Measurements from ENCODE around the gene HACD2.

HACD2 gene, protein sequence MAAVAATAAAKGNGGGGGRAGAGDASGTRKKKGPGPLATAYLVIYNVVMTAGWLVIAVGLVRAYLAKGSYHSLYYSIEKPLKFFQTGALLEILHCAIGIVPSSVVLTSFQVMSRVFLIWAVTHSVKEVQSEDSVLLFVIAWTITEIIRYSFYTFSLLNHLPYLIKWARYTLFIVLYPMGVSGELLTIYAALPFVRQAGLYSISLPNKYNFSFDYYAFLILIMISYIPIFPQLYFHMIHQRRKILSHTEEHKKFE

DNA sequence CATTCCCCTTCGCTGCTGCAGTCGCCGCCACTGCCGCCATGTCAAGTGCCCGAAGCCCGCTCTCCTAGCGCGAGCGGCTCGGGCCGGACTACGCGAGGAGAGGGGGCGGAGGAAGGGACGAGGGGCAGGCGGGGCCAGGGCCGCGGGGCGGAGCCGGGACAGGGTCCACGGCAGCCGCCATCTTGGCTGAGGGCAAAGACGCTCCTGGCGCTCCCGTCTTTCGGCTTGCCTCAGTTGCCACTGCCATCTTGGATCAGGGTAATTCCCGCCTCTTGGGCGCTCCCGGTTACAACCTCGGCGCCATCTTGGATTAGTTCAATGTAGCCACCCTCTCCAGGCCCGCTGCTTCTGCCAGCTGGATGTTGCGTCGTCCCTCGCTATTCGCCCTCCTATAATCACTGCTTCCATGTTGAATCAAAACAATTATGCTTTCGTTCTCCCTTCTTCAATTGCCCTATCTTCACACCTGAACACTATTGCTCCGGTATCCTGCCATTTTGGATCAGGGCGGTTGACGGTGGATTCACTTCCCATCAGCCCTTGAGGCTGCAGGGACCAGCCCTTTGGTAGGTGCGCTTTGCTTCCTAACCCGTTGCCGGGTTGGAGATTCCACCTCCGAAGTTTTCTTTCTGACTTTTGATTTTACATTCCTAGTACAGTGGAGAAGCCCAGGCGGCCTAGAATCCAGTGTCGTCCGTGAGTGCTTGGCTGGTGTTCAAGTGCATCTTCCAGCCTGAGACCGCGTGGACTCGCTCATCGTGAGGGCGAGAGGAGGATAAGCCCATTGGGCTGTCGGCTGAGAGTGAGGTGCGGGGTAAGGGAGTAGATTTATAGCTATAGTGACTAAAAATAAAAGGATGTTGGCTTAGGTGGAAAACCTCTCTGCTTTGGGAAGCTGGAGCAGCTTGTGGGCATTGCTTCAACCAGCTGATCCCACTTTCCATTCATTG lies at the start of gene HACD2:
Gene HACD2 (minus strand): TSS at position 66 of the 950 bp plus-strand sequence. CDS start 26 bp downstream, at position 40.
- TF ChIP-seq, protein P1, sequence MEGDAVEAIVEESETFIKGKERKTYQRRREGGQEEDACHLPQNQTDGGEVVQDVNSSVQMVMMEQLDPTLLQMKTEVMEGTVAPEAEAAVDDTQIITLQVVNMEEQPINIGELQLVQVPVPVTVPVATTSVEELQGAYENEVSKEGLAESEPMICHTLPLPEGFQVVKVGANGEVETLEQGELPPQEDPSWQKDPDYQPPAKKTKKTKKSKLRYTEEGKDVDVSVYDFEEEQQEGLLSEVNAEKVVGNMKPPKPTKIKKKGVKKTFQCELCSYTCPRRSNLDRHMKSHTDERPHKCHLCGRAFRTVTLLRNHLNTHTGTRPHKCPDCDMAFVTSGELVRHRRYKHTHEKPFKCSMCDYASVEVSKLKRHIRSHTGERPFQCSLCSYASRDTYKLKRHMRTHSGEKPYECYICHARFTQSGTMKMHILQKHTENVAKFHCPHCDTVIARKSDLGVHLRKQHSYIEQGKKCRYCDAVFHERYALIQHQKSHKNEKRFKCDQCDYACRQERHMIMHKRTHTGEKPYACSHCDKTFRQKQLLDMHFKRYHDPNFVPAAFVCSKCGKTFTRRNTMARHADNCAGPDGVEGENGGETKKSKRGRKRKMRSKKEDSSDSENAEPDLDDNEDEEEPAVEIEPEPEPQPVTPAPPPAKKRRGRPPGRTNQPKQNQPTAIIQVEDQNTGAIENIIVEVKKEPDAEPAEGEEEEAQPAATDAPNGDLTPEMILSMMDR (IDR thresholded peaks at IDR 0.05) = no peak

DNA sequence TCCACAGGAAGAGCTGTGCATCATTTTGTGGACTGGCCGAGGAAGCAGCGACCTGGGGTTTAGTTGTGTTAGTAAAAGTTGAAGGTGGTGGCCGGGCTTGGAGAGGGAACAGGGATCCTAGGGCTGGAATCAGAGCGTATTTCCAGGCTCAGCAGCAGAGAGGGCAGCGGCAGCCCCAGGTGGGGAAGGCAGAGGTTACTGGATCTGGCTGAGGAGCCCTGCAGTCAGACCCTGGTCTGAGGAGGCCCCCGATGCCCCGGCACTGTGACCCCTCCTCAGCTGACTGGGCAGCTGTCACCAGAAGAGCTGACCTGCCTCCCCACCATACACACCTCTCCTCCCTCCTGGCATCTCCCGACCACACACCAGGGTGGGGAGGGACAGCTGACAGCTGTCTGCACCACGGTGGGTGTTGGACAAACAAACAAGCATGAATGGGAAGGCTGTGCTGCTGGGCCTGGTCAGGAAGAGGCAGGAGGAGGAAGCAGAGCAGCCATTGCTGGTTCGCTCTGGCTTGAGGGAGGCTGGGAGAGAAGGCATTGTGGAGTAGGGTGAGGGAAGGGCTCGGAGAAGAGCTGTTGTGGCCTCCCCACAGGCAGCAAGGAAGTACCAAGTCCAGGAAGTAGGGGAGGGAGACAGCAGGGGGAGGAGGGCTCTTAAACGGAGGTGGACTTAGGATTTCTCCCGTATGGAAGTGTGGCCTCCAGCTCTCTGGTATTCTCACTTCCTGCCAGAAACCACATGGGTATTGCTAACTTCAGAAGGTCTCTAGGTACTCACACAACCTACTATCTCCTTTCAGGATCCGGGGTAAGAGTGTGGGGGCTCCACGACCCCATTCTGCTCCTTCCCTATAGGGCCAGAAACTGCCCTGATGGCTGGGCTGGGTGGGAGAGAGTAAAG lies 49.5 kb upstream of the HACD2 start:
- TF ChIP-seq, protein P1 (IDR thresholded peaks at IDR 0.05) = no peak

DNA sequence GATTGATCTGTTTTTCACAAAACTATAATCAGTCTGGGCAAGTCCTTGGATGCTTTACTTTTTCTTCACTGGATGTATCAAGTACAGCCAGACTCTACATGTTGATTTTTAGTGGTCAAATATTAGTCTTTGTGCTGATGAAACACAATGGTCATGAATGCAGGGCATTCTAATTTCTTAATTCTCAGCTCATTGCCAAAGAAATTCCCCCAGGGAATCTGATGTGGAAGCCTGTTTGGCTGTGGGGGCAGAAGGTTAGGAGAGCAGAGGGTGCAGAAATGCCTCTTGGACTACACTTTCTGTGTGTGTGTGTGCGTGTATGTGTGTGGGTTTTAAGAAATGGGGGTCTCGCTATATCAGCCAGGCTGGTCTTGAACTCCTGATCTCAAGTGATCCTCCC lies 48.7 kb upstream of the HACD2 start:
- TF ChIP-seq, protein P1 (IDR thresholded peaks at IDR 0.05) = no peak

DNA sequence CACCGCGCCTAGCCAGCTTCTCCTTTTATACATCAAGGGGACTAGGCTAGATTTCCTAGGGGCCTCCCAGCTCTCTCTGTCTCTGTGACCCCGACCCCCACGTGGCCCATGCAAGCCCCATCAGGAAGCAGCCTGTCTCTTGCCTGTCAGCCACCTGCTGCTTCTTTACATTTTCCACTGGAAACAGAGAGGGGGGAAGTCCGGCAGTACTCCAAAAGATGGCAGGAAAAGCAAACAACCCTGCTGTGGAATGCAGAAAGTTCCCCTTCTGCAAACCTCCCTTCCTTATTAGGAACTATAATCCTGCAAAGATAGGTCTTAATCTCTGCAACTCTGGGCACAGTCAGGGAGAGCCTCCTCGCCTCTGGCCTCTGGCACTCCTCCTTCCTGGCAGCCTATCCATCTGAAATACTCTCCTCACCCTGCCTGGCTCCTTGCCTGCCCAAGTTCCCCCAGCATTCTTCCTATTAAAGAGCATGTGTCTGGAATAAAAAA lies 47.4 kb upstream of the HACD2 start:
- TF ChIP-seq, protein P1 (IDR thresholded peaks at IDR 0.05) = no peak

DNA sequence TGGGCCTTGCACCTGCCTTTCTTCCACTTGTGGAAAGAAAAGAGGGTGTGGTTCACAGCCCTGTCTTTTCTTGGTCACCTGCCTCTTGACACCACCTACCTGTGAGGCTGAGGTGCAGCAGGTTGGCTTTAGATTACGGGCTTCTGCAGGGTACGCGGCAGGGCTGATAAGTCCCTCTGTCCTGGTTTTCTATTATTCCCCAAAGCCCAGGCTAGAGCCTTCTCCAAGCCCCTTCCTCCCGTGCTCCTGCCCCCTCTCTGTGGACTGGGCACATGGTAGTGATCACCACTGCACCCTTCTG lies 44.8 kb upstream of the HACD2 start:
- TF ChIP-seq, protein P1 (IDR thresholded peaks at IDR 0.05) = no peak

DNA sequence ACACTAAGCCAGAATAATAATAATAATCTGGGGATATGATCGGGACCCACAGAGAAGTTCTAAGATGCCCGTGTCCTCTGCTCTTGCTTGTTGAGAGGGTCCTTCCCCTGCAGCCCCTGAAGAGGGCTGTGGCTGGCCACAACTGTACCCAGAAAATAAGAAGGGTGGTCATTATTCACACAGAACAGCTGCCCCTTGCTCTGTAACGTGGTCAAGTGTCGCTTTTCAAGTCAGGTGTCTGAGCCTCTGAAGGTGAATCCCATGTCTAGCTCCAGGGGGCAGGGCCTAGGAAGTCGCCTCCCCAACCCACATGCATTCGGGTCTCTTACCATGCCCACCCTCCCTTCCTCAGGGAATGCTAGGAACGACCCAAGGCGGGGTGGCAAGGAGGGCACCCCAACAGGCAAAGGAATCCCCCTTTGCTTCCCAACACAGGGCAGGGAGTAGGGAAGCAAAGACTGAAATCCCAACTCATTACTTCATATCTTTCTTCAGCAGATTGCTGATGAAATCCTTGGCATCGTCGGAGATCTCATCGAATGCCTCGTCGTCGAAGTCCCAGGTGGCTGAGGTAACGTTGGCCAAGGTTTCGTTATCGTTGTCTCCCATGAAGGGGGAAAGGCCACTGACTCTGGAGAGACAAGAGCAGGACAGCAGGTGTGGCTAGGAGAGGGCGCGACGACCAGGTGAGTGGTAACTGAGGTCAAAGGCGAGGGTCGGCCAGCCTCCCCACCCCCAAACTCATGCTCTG lies 44.3 kb upstream of the HACD2 start:
- TF ChIP-seq, protein P1 (IDR thresholded peaks at IDR 0.05) = no peak

Measured in LNCAP (cell line).